Occipital lobe (tissue), 3 donors: ENCODE measurements around the gene FBLL1. TPM values are rescaled to one million over a fixed set of nuclear protein-coding genes. Genes with fewer than 3 reads are reported as not detected.
"Not testable (repeated sequence)": the region's sequence is repeated elsewhere in the genome, so short reads cannot be mapped to it uniquely, and the experiment has no call there.

Experiments
- DNase-seq: peaks from one replicate; lab custom pipeline; 2025; lab: John Stamatoyannopoulos, UW
- small RNA-seq: library from RNA; depleted of rRNA; stranded (forward); fragments of <200 nt; gene quantifications from one replicate; pipeline ENCODE3, GENCODE V24; 2014
- total RNA-seq: library from RNA; depleted of rRNA; stranded (reverse); fragments of >200 nt; gene quantifications from one replicate; pipeline ENCODE4 v1.2.3, GENCODE V29; 2014

The FBLL1 gene
- total RNA-seq, 1 donor from 2014 or later, result 54.9 TPM

DNA sequence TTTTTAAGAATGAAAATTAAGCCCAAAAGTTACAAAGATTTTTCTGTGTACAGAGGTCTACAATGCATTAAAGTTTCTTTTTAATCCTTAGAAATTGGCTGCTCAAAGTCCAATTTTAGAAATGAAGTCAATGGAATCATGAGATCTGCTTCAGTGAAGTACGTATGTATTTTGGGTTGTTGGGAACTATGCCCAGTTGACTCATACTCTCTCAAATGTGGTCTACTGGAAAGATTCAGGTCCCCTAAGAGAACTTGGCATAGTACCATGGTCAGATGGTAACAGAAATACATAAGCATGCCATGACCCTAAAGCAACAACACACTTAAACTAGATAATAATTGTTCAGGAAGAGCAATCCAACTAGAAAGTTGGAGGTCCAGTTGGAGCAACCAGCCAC is 23.0 kb downstream of the FBLL1 start:
- no peak for DNase-seq

DNA sequence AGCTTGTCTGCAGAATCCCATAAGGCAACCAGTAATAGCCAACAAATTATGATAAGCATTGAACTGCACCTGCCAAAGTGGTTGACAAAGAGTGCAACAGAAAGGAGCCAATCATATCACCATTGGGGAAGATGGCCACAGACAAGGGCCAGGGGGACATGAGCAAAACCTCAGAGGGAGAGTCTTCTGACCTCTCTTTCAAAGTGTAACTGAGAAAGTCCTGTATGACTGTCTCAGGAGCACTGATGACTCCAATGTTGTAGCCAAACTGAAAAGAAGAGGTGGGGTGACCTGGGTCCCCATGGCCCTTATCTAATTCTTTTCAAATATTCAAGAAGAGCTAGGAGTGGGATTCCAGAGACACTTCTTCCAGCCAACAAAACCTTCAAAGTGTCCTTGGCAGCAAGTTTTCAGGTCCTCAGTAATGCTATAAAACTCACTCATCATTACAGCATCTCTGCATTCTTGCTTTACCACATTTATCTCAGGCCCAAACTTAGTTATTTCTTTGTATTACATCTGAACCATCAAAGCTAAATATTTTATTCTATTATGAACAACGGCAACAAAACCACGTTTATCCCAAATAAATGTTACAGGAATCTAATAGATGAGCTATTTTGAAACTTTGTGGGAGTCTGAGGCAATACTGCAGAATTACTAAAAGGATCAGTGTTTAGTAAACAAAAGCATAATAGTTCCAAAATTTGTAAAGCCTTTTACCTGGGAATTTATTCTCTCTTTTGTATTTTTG is 24.4 kb downstream of the FBLL1 start:
- no peak for DNase-seq

DNA sequence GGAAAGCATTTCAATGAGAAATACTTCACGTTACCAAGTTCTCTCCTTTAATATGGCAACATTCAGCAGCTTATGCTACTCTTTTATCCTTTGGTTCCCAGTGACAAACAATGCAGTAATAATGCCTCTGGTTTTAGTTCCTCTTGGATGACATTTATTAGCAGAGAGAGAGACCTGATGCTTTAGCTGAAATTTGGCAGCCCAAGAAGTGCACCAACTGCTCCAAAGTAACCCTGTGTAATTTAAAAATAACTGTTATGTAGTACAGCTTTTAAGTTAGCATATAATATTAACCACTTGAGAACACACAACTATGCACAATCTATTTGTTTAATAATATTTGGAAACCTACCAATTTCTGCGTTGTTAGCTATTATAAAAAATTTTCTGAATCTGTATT is 28.3 kb downstream of the FBLL1 start:
- DNase-seq, result no peak

DNA sequence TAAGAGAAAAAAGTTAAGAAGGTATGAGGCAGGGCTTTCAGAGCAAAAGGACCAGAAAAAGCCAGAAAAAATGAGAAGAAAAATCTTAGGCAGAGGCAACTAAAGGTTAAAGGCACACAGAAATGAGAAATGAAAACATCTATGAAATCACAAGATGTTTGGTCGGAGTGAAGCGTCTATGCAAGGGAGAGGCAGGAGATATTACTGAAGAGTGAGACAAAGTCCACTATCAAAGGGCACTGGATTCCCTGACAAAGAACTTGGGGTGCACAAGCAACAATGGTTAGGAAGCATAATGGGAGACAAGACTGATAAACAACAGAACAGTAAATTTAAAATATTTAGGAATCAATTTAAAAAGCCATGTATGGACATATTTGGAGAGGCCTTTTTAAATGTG is 33.2 kb downstream of the FBLL1 start:
- DNase-seq, result no peak

DNA sequence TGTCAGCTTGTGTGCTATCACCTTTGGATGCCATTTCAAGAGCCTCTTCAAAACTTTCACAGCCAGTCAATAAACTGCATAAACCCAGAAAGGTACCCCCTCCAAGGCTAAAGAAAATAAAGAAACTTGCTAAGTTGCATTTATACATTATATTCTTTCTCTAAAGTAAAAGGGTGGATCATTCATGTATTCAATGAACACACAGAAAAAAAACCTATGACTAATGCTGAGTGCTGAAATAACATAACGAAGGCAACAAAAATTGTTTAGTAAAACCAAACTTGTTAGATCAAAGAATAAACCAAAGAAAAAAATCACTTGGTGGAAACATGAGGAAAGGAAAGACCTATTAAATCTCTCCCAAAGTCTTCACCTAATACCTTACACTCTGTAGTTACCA is 34.9 kb downstream of the FBLL1 start:
- no peak for DNase-seq

DNA sequence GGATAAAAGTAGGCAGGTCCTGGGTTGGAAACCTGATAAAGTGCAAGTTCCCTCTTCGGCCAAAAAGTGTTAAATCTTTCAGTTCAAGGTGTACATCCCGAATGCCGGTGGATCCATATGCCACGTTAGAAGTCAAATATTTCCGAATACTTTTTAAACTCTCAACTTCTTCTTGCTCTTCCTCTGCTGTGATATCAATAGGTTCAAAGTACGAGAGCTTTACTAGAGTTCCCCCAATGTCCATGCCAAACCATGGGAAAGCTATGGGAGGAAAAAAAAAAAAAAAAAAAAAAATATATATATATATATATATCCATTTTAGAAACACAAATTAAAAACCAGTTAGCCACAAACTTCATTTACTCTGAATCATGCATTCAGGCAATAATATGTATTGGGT is 39.6 kb downstream of the FBLL1 start:
- DNase-seq, result no peak

DNA sequence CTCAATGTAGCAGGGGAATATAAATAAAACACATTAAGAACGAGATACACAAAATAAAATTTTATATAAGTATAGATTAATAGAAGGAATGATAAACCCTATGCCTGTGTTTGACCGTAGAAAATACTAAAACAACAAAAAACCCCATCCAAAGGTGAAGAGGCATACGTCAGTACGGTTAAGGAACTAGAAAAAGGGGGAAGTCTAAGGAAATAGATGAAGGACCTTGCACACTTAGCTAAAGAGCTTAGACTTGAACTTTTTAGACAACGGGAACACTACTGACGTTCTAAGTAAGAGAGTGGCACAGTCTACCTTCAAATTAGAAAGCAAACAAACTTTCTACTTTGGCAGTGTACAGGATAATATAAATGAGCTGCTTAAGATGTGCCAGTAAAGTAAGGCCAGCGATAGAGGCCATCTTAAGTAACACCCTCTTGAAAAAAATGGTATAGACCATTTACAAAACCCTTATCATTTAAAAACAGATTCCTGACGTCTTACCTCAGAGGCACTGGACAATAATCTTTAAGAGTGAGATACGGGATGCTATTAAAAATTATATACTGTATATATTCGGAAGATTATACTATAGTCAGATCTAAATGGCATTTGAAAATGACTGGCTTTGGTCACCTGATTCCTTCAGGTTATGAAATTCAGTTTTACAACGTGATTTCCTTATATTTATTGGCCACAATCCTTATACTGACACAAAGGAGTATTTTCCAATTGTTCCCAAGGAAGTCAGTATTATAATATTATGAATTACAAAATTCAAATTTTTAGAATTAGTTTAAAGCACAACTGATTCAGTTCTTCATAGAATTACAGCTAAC is 41.6 kb downstream of the FBLL1 start:
- no peak for DNase-seq

DNA sequence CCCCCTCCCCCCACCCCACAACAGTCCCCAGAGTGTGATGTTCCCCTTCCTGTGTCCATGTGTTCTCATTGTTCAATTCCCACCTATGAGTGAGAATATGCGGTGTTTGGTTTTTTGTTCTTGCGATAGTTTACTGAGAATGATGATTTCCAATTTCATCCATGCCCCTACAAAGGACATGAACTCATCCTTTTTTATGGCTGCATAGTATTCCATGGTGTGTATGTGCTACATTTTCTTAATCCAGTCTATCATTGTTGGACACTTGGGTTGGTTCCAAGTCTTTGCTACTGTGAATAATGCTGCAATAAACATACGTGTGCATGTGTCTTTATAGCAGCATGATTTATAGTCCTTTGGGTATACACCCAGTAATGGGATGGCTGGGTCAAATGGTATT is 44.6 kb downstream of the FBLL1 start:
- DNase-seq, result not testable (repeated sequence)

DNA sequence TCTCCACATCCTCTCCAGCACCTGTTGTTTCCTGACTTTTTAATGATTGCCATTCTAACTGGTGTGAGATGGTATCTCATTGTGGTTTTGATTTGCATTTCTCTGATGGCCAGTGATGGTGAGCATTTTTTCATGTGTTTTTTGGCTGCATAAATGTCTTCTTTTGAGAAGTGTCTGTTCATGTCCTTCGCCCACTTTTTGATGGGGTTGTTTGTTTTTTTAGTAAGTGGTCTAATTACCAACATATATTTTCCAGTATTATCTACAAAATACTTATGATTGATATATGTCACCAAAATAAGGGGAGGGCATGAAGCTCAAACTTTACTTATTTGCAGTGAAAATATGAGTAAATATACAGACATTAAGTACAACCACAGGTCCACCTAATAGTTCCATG is 45.1 kb downstream of the FBLL1 start:
- DNase-seq, result not testable (repeated sequence)

DNA sequence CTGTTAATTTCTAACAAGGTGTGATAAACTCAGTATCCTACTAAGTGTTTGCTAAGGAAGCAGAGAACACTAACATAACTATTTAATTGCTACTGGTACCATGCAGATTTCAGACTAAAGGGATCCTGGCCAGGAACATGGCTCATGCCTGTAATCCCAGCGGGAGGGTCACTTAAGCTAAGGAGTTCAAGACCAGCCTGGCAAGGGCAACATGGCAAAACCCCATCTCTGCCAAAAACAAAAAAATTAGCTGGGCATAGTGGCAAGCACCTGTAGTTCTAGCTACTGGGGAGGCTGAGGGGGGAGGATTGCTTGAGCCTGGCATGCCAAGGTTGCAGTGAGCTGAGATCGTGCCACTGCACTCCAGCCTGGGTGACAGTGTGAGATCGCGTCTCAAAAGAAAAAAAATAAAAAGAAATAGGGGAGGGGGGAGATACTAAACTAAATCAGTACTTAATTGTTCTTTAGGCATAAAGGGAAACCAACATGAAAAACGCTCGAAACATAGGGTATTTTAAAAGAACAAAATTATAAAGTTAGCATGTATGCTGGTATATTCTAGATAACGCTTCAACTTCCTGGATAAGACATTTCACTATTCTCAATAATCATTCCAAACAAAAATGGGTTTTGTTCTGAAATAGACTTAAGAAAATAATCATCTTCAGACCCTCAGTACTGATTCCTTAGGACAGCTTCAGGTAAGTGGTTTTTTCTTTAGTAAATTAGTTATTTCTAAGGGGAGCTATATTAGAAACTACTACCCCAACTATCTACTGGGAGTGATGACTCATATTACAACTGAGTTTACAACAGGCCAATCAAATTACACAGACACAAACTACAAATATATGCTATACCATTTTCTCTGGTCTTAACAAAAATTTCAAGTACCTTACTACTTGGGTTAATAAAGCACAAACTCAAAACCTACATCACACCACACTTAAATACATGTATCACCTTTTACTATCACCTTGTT is 46.6 kb downstream of the FBLL1 start:
- DNase-seq, result no peak

DNA sequence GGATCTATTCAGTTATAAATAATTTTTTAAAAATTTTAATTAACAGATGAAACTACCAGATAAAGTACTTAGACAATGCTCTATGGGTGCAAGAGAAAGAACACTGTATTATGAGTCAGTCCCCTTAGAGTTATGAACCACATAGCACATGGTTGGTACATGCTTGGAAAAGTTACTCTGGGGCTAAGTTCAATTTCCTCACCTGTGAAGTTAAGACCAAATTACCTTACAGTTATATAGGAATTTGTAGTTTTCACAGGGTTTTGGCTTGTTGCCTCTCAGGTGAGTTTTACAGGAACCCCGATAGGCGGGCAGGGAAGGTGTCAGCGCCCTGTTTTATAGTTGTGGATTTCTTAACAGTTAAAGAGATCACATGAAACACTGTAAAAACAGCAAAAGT is 48.9 kb downstream of the FBLL1 start:
- no peak for DNase-seq

DNA sequence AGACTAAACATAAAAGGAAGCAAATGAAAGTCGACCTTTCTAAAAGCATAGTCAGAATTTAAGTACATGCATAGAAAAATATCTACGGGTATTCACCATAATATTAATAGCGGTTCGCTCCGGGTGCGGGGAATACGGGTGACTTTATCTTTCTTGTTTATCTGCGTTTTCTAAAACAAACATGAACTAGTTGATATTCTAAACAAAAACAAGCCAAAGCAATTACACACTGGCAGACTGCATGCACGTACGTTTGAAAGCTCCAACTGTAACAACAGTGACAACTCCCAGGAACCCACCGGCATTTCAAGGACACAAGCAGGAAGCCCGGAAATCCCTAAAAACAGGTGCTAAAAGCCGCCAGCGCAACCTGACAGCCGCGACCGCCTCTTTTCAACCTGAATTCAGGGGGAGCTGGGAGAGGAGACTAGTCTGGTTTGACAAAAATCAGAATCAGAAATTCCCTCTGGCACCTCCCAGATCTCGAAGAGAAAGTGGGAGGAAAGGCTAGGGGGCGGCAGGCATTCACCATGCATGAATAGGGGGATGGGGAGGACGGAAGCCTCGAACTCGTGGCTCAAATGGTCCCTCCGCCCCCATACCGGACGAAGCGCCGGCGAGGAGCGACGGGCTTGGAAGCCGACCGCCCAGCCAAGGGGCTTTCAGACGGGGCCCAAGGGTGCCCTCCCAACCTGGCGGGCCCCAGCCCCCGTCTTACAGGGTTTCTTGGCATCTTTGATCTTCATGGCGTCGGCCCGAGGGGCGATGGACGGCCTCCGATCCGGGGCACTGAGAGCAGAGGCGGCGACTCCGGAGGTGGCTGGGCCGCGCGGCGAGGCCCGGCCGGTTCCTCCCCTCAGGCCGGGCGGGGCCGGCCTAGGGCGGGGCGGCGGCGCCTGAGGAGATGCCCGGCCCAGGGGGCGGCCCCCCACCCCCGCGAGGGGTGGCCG is 49.7 kb downstream of the FBLL1 start, which contains the start of gene PANK3:
Gene PANK3, minus strand, starts transcription at position 831 of the 950 bp plus-strand sequence. Its CDS starts 85 bp downstream, at position 746.
- DNase-seq, result no peak

DNA sequence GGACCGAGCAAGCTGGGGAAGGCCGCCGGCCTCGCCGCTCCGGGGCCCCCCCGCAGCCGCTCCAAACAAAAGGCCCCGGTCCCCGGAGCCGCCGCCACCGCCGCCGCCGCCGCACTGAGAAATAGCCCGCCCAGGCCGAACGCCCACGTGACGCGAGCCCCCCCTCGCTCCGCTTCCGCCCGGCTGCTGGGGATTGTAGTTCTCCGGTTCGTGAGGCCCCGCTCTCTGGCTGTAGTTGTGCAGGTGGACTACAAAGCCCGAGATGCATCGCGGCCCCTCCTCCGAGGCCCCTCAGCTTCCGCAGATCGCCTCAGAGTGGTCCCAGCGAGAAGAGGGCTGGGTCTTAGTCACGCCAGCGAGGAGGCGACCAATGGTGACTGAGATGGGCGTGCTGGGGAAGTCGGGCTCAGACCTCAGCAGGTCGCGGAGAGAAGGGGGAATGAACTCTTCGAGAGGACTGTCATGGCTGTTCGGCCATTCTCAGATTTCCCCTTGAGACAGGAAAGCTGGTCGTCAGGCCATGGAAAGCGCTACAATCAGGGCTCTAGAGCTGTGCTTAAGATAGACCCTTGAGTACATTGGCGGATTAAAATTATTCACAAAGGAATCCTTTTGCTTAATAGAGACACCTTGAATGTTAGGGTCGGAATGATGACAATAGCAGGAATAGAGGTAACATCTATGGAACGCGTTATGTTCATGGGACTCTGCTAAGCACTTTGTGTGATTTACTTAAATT is 50.6 kb downstream of the FBLL1 start:
- peak; percentile 100 for DNase-seq

DNA sequence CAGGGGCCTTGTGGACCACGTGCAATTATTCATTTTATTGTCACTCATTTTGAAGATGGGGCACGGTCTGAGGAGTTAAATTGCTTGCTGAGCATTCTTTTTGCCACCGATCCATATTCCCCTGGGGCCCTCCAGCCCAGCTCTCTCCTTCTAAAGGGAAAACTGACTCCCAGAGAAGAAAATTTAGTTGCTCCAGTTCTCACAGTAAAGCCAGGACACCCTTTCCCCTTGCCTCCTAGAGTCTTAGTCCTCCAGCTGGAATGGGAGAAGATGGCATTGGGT is 51.1 kb downstream of the FBLL1 start:
- no peak for DNase-seq

Small RNA genes within 50 kb of the gene (small RNA-seq; reads per million reads assigned to genes)
- 1.2 reads per million, percentile 76 among the genes with 10 or more reads in this experiment for gene MIR103A1

Other genes starting within 250 kb of the FBLL1 start
- 116 TPM for gene WWC1, start 237.7 kb upstream of the FBLL1 start, total RNA-seq
- gene RARS1, start 42.8 kb upstream of the FBLL1 start, total RNA-seq, result 279 TPM
- 293 TPM for gene PANK3, start 50.1 kb downstream of the FBLL1 start, total RNA-seq